Neutrophil (primary cell): Measurements from ENCODE around the gene ASPG.

ENCODE experiments used
- H3K27ac ChIP-seq: fragments of 200-600 bp; sonication (generic); 2 replicates; pipeline ENCODE4 v1.5.1; 2016; ENCODE audit warnings: mild to moderate bottlenecking, moderate library complexity
- H3K27me3 ChIP-seq: fragments of 200-600 bp; sonication (generic); 2 replicates; pipeline ENCODE4 v1.6.0; 2016; ENCODE audit warnings: mild to moderate bottlenecking
- H3K36me3 ChIP-seq: fragments of 200-600 bp; sonication (generic); 2 replicates; pipeline ENCODE4 v1.5.1; 2017
- H3K4me1 ChIP-seq, 2 experiments: fragments of 200-600 bp in 1 of 2; sonication (generic) in 1 of 2; 1 replicate in 1 of 2; 2 replicates in 1 of 2; pipeline versions ENCODE4 v1.5.1 to v1.6.1; 2013 to 2016; ENCODE audit warnings: low read depth in 1 of 2, low read length in 1 of 2, mild to moderate bottlenecking in 1 of 2, moderate library complexity in 1 of 2; ENCODE audit not compliant: control insufficient read depth in 1 of 2, insufficient read depth in 1 of 2
- H3K4me3 ChIP-seq, 2 experiments: fragments of 200-600 bp in 1 of 2; sonication (generic) in 1 of 2; 1 replicate in 1 of 2; 2 replicates in 1 of 2; pipeline ENCODE4 v1.5.1; 2013 to 2016; ENCODE audit warnings: low read depth in 1 of 2, low read length in 1 of 2, mild to moderate bottlenecking in 1 of 2, moderate library complexity in 1 of 2
- H3K9me3 ChIP-seq: fragments of 200-600 bp; sonication (generic); 2 replicates; pipeline ENCODE4 v1.5.1; 2016
- CTCF ChIP-seq: fragments of 200-600 bp; sonication (generic); IDR thresholded peaks from 2 replicates; pipeline ENCODE4 v1.5.1; 2016; ENCODE audit warnings: antibody characterized with exemption

Gene ASPG

GRCh38 chr14:104106471-104106991 is 21.0 kb downstream of the ASPG start:
- no peak overlapping the region for H3K27ac ChIP-seq
- no peaks in the 10 kb centered on the region for H3K36me3 ChIP-seq
- H3K9me3 ChIP-seq: no peaks in the 10 kb centered on the region
- no peak for TF ChIP-seq CTCF
- H3K27me3 ChIP-seq: no peaks in the 10 kb centered on the region
- no peak overlapping the region for H3K4me3 ChIP-seq
- no peaks in the 10 kb centered on the region for H3K4me1 ChIP-seq

GRCh38 chr14:104107101-104107581 is 21.6 kb downstream of the ASPG start:
- H3K36me3 ChIP-seq: no peaks in the 10 kb centered on the region
- TF ChIP-seq CTCF: no peak
- no peaks in the 10 kb centered on the region for H3K9me3 ChIP-seq
- no peaks in the 10 kb centered on the region for H3K27me3 ChIP-seq
- no peak overlapping the region for H3K27ac ChIP-seq
- no peaks in the 10 kb centered on the region for H3K4me1 ChIP-seq
- H3K4me3 ChIP-seq: no peak overlapping the region

GRCh38 chr14:104107611-104108569 is 22.4 kb downstream of the ASPG start:
- Histone ChIP-seq H3K9me3 (no peaks in the 10 kb centered on the region), H3K4me3 (no peak overlapping the region), H3K36me3 (no peaks in the 10 kb centered on the region), H3K27me3 (no peaks in the 10 kb centered on the region), H3K4me1 (no peaks in the 10 kb centered on the region), H3K27ac (no peak overlapping the region)
- no peak for TF ChIP-seq CTCF

GRCh38 chr14:104108570-104109541 is 23.4 kb downstream of the ASPG start:
- no peak overlapping the region for H3K4me3 ChIP-seq
- peaks cover 6% of the 10 kb centered on the region for H3K27me3 ChIP-seq
- H3K27ac ChIP-seq: no peak overlapping the region
- H3K4me1 ChIP-seq: no peaks in the 10 kb centered on the region
- H3K36me3 ChIP-seq: no peaks in the 10 kb centered on the region
- H3K9me3 ChIP-seq: no peaks in the 10 kb centered on the region
- TF ChIP-seq CTCF: no peak

GRCh38 chr14:104109731-104110361 is 24.3 kb downstream of the ASPG start:
- Histone ChIP-seq H3K9me3 (no peaks in the 10 kb centered on the region), H3K4me3 (no peak overlapping the region), H3K27me3 (peaks cover 16% of the 10 kb centered on the region), H3K27ac (no peak overlapping the region), H3K36me3 (no peaks in the 10 kb centered on the region), H3K4me1 (no peaks in the 10 kb centered on the region)
- no peak for TF ChIP-seq CTCF
